ENCODE measurements around the gene F7.
"Not testable (repeated sequence)": the region's sequence is repeated elsewhere in the genome, so short reads cannot be mapped to it uniquely, and the experiment has no call there.

Gene F7

GRCh38 chr13:113087923-113088690 is 17.5 kb upstream of the F7 start:
- no peak for DNase-seq

GRCh38 chr13:113088691-113089020 is 16.9 kb upstream of the F7 start:
- no peak for DNase-seq

DNA sequence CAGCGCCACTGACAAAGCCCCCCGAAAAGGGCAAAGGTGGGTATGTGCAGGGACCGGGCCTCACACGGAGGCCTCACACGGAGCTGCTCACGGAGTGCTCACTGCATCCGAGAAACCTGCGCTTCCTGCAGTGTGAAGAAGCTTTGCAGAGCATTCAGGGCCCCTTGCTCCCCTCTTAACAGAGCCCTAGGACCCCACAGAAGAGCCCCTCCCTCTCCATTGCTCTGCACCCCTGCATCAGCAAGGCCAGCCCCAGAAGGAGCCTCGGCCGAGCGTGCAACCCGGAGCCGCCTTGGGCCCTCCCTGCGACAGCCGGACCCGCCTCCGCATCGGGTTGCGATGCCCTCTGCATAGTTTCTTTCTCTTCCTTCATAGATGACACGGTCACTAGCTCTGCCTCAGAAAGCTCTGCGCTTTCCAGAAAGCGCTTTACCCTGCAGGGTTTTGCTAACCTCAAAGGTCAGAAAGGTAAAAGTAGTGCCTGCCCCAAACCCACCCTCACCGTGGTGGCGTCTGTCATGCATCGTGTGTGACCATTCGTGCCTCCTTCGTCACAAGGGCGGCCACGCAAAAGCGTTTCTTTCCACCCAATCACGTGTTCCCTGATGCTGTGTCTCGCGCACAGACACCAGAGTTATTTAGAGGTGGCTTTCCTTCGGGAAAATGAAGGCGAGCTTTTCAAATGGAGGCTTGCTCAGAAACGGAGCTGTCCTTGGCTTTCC is 15.7 kb upstream of the F7 start:
- no peak for DNase-seq

DNA sequence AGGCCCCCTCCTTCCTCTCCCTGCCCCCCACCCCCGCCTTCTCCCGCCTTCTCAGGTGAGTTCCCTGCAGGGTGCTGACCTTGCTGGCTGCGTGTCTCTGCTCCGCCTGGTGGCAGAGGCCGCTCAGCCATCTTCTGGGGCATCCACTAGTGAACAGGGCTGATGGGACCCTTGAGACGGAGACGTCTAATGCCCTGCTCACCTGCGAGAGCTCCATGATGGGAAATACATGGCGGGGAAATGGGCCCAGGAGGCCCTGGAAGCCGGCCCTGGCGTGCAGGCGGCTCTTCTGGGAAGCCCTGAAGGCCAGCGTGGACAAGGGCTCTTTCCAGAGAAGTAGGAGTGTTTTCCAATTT is 15.2 kb upstream of the F7 start:
- DNase-seq, result no peak

DNA sequence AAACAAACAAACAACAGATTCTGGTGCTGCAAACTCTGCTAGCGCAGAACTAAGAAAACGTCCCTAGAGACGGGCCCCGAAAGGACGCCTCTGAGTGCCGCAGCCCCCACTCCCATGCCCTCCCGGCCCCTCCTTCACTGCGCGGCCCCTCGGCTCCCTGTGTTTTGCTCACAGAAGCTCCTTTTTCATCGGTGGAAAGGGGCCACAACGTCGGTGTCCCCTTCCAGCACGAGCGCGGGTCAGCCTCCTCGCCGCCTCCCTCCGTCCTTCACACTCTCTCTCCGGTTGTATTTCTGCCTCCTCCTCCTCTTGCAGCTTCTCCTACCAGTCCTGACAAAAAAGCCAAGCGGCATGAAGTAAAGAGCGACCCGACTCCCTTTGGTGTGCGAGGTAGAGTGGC is 14.8 kb upstream of the F7 start:
- DNase-seq, result no peak

DNA sequence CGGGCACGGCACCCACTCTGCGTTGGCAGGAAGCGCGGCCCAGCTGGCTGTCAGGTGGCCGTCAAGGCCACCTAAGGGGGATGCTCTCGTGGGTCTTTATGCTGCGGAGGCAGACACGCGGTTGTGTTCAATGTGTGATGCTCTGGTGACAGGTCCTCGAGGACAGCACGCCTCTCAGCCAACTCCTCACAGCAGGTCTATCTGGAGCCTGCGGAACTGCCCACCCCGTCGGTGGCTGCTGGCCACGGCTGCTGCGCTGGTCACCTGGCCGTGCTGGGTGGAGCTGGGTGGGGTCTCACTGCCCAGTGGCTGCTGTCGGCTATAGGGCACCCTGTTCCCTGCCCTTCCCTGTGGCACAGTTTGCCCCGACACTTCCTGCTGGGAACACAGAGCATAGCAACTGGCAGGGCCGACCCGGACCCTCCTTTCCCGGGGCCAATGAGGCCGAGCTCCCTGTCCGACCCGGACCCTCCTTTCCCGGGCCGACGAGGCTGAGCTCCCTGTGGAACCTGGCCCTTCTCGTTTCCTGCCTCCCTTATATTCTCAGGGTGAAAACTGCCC is 14.3 kb upstream of the F7 start:
- no peak for DNase-seq

GRCh38 chr13:113091891-113092775 is 13.5 kb upstream of the F7 start:
- no peak for DNase-seq

GRCh38 chr13:113092776-113093579 is 12.6 kb upstream of the F7 start:
- DNase-seq, result no peak

DNA sequence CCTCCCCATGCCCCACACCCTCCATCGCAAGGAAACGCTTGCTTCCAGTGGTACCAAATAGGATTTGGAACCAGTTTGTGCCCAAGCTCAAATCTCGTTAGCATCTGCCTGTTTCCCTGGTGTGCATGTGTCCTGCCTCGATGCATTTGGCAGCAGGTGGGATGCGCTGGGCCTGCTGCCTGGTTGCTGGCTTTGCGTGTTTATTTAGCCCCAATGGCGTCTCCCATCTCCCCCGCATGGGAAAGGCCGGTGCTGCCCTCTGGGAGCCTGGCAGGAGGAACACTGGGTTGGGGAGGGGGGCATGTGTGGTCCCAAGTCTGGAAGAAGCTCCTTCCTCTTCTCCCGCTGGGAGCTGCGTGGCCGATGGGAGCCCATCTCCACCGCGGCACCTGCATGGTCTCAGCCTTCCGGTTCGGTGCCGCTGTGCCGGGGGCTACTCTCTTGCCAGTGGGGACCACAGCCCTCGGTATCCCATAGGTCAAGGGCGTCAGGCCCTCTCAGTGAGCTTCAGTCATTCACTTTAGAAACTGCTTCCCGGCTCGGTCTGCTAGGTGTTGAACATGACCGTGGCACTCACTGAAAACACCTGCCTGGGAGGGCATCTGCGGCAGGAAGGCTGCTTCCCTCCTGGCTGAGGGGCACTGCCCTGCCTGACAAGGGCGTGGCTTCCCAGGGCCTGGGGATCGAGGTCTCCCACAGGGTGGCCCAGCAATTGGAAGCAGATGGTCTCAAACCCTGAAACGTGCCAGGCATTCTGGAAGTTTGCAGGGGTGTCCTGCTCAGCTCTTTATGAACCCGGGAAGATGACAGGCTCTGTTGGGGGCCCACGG is 11.8 kb upstream of the F7 start:
- no peak for DNase-seq

DNA sequence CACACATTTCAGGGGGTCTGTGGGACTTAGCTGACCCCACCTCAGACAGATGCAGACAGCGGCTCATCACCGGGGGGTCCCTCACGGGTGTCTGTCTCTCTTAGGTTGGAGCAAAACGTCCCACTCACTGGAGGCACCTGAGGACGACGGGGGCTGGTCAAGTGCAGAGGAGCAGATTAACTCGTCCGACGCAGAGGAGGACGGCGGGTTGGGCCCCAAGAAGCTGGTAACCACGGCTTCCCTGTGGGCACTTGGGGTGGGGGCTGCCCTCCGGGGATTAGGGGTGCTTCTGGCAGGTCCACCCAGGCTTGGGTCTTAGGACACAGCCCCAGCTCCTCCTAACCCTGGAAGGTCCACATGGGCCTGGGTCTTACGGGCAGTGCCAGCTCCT is 11.2 kb upstream of the F7 start:
- DNase-seq, result no peak

DNA sequence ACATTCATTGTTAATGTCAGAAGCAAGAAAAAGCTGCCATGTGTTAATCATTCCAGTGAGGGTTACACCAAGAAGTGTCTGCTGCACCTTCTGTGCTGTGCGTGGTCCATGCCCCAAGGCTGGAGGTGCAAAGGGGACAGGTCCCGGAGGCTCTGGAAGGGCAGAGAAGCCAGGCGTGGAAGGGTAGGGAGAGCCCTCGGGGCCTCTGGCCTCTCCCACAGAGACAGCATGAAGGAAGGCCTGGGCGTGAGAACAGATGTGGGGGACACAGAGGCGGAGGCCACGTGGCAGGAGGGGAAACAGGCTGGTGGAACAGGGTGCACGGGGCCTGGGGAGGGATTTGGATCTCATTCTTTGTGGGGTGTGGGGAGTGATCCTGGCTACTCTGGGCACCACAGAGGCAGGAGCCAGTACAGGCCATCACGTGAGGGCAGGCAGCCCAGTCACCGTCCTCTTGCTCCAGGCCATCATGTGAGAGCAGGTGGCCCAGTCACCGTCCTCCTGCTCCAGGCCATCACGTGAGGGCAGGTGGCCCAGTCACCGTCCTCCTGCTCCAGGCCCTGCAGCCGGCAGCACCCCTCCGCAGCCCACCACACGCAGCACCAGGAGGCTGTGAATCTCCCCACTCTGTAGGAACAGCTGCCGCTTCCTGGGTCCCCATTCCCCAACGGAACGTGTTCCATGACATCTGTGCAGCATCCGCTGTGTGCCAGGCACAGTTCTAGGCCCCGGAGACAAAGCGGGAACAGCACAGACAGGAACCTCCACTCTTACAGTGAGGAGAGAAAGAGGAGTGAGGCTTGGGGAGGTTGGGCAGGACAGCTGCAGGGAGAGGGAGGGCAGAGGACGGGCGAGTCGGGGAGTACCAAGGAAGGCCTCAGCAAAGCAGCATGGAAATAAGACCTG is 10.2 kb upstream of the F7 start:
- no peak for DNase-seq

DNA sequence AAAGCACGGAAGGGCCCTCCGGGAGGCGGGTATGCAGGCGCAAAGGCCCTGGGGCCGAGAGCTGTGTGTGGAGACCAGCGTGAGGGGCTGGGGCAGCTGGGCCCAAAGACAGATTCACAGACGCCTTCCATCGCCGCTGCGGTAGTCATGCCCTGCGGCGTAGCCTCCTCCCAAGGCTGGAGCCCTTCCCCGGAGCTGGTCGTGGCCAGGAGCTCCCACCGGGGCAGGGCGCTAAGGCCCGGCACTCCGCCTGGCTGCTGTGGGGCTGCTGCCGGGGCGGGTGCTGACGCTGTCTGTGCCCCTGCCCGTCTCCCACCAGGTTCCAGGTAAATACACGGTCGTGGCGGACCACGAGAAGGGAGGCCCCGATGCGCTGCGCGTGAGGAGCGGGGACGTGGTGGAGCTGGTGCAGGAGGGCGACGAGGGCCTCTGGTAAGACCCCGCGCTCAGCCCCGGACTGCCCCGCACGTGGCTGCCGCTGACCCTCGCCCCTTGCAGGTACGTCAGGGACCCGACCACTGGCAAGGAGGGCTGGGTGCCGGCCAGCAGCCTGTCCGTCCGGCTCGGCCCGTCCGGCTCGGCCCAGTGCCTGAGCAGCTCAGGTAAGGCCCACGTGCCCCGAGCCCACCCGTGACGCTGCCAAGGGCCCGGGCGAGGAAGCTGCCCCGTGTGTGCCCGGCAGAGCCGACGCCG is 9.4 kb upstream of the F7 start:
- DNase-seq, result no peak

DNA sequence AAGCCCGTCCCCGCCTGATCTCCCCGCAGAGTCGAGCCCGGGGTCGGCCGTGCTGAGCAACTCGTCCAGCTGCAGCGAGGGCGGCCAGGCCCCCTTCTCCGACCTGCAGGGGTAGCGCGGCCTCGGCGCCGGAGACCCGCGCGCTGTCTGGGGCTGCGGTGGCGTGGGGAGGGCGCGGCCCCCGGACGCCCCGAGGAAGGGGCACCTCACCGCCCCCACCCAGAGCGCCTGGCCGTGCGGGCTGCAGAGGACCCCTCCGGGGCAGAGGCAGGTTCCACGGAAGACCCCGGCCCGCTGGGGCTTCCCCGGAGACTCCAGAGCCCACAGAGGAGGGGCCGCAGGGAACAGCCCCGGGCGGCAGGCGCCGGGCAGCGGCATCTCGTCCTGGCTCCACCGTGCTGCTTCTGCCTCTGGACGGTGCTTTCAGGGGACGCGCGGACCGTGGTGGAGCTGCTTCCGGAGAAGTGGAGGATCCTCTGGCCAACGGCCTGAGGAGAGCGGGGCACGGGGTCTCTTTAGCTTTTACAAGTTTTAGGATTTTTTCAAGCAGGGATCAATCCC is 8.8 kb upstream of the F7 start:
- no peak for DNase-seq

DNA sequence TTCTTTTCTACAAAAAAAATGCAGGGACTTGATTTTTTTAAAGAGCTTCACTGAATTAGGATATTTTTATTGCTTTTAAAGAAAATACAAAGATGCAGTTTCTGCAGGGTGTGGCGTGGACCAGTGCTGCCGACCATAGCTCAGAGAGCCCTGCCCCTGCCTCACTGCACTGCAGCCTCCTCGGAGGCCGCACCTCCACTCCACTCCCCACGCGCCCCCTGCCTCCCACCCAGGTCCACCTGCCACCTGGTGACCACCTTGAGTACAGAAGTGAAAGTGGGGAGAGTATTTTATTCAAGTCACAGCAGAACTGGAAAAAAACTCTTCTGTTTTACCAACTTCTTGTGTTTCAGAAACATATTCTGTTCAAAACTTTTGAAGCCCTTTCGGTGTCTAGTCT is 7.9 kb upstream of the F7 start:
- no peak for DNase-seq

- DNase-seq, result no peak
Observed at GRCh38 chr13:113098162-113098732, 7.3 kb upstream of the F7 start.

GRCh38 chr13:113099142-113099541 is 6.4 kb upstream of the F7 start:
- DNase-seq, result no peak

DNA sequence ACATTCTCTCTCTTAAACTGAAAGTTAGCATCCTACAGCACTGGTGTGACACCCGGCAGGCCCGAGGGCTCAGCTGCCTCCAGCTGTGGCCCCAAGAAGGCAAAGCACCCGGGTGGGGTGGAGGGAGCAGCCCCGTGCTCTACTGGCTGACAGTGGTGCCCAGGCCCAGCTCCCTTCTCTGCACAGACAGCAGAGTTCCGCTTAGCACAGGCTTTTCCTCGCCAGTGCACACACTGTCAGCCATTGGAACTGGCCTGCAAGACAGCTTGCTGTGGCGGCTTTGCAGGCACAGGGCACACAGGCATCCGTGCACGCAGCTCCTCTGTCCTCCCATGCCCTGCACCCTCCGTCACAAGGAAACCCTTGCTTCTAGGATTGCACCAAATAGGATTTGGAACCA is 3.3 kb upstream of the F7 start:
- not testable (repeated sequence) for DNase-seq

DNA sequence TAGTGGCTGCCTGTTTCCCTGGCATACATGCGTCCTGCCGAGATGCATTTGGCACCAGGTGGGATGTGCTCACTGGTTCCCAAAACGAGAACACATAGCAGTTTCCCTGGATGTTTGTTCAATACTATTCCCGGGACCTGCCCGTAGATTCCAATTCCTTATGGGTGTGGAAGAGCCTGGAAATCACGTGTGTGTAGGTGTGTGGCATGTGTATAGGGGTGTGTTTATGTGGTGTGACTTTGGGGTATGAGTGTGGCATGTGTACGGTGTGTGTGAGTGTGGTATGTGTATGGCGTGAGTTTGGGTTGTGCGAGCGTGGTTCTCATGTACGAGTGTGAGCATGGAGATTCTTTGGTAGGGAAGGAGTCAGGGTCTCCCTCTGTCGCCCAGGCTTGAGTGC is 2.9 kb upstream of the F7 start:
- DNase-seq, result no peak

- DNase-seq, result no peak
Observed at GRCh38 chr13:113103646-113104045, 1.9 kb upstream of the F7 start.
